NCI-H146 (cell line): ENCODE measurements around the gene ZDHHC11B.

Source experiments
- DNase-seq: peaks from one replicate; lab custom pipeline; 2025; lab: John Stamatoyannopoulos, UW

ZDHHC11B gene

GRCh38 chr5:673161-673830, 111.2 kb downstream of the ZDHHC11B start:
- no peak for DNase-seq

GRCh38 chr5:672329-673160, 112.0 kb downstream of the ZDHHC11B start:
- peak; percentile 83 for DNase-seq

GRCh38 chr5:671459-672328, 112.8 kb downstream of the ZDHHC11B start:
- peak; percentile 54 for DNase-seq

- DNase-seq, result no peak
Observed at GRCh38 chr5:670396-671270, 113.9 kb downstream of the ZDHHC11B start.

- no peak for DNase-seq
Observed at GRCh38 chr5:669842-670395, 114.6 kb downstream of the ZDHHC11B start.

- DNase-seq, result no peak
Observed at GRCh38 chr5:669111-669841, 115.3 kb downstream of the ZDHHC11B start.

- DNase-seq, result no peak
Observed at GRCh38 chr5:668283-668995, 116.1 kb downstream of the ZDHHC11B start.

- no peak for DNase-seq
Observed at GRCh38 chr5:666816-667498, 117.6 kb downstream of the ZDHHC11B start.

GRCh38 chr5:665956-666711, 118.4 kb downstream of the ZDHHC11B start:
- DNase-seq, result no peak

GRCh38 chr5:665541-665955, 119.0 kb downstream of the ZDHHC11B start:
- DNase-seq, result no peak

GRCh38 chr5:664994-665360, 119.6 kb downstream of the ZDHHC11B start:
- no peak for DNase-seq

GRCh38 chr5:664343-664993, 120.1 kb downstream of the ZDHHC11B start:
- no peak for DNase-seq

GRCh38 chr5:663436-664342, 120.8 kb downstream of the ZDHHC11B start:
- DNase-seq, result no peak

GRCh38 chr5:662751-663435, 121.6 kb downstream of the ZDHHC11B start:
- no peak for DNase-seq

- no peak for DNase-seq
Observed at GRCh38 chr5:661891-662750, 122.4 kb downstream of the ZDHHC11B start.
